ENCODE results near the gene ZNF618. TPM values are rescaled to one million over a fixed set of nuclear protein-coding genes. Genes with fewer than 3 reads are reported as not detected.
"Not testable (repeated sequence)": the region's sequence is repeated elsewhere in the genome, so short reads cannot be mapped to it uniquely, and the experiment has no call there.

ZNF618 gene
- total RNA-seq, 1 donor from 2014 or later = 0.02 TPM

DNA sequence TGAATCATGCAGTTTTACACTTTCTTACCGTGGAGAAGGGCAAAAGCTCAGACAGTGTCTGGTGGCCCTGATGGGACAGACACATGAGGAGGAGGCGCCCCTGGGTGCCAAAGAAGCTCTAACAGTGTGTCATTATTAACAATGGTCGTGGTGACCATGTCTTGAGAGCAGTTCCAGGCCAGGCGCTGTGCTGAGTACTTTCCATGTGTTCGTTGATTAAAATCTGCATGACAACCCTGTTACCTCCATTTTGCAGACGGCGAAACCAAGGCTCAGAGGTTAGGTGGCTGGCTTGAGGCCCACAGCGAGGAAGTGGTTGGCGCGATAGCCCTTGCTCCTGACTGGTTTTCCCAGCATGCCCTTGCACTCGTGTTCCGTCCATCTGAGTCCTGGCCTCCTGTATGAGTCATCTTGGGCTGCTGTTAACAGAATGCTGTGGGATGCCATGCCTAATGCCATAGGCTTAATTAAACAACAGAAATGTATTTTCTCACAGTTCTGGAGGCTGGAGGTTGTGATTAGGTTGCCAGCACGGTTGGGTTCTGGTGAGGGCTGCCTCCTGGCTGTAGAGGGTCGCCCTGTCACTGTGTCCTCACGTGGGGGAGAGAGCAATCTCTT is 110.0 kb downstream of the ZNF618 start:
- intact Hi-C loops (cut with micrococcal nuclease) = no loop called here

DNA sequence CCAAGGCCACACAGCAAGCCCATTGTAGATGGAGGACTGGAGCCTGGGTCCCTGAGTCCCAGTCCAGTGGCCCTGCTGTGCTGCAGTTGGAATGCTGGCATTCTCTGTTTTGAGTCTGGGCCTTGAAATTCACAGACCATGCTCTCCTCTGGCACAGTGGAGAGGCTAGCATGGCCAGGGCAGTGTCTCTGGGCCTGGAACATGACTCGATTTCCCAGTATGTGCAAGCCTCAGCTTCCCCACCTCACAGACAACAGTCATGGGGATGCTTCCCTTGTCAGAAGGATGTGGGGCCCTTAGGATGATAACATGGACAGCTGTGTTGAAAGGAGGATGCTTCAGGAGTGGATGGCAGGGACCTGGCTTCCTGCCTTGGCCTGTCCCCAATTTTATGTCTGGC is 110.8 kb downstream of the ZNF618 start:
- intact Hi-C loops (cut with micrococcal nuclease) = no loop called here

DNA sequence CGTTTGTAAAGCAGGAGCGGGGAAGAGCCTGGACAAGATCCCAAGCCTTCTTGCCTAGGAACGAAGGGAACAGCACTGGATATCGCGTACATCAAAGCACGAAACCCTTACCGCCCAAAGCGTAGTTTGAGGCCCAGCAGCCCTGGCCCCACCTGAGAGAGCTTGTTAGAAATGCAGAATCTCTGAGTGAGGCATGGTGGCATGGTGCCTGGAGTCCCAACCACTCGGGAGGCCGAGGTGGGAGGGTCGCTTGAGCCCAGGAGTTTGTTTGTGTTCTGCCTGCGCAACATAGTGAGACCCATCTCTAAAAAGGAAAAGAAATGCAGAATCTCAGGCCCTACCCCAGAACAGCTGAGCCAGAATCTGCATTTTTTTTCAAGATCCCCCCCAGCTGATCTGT is 111.4 kb downstream of the ZNF618 start:
- intact Hi-C loops (cut with micrococcal nuclease) = no loop called here

DNA sequence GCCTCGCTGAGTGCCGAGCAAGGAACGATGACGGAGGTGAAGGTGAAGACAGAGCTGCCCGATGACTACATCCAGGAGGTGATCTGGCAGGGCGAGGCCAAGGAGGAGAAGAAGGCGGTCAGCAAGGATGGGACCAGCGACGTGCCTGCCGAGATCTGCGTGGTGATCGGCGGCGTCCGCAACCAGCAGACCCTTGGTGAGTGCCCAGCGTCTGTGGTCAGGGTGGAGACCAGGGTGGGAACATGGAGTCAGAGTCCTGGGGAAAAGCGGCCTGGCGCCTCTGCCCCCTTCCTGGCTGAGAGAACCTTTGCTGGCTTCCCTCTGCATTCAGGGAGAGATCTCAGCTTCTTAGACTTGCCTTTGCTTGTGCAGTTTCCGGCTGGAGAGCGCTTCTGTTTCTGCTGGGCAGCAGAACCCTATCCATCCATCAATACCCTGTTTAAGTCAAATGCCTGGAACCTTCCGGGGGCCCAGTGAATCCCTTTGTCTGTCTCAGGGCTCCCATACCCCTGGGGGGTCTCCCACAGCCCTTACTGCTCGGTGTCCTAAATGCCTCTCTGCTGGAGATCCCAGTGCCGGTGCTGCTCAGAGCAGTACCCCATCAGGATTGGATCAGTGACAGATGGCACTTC is 112.4 kb downstream of the ZNF618 start:
- intact Hi-C loops (cut with micrococcal nuclease) = no loop called here

DNA sequence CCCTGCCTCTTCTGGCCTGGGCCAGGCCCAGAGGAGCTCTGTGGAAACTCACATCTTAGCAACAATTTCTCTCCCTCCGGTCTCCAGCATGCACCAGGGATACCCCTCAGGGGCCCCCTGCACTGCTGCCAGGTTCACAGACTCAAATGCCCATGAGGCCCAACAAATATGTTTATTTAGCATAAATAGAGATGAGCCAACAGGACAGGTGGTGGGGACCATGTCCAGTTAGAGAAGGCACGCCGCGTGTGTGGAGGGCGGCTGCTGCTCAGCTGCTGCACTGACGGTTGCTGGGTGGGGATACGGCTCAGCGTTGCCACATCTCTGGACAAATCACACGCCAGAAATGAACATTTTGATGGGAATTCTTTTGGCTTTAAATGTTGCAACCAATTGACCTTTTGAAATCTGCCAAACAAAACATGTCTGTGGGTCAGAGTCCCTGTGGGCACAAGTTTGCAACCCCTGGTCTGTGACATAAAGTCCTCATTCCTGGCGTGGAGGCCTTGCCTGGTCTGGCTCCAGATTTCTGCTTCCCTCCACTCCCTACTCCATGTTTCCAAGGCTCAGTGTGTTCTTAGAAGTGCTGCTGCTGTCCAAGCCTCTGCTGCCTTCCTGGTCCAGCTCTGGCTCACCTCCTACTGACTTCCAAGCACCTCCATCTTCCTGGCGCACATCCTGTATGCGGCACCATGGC is 113.1 kb downstream of the ZNF618 start:
- intact Hi-C loops (cut with micrococcal nuclease) = no loop called here

- intact Hi-C loops (cut with micrococcal nuclease) = no loop called here
Measured at GRCh38 chr9:113989714-113990569, 113.8 kb downstream of the ZNF618 start.

DNA sequence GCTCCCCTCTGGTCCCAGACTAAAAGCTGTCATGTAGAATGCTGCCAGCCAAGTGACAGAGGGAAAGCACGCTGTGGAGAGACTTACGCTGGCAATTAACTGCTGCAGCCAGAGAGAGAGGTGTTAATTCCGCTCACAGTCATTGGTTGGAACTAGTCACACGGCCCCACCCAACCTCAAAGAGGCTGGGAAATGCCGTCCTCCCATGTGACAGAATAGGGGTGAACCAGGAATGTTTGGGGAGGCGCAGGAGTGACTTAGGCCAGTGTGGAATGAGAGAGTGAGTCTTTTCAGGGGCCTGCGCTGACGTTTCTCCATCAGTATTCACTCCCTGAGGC is 114.4 kb downstream of the ZNF618 start:
- intact Hi-C loops (cut with micrococcal nuclease) = no loop called here

DNA sequence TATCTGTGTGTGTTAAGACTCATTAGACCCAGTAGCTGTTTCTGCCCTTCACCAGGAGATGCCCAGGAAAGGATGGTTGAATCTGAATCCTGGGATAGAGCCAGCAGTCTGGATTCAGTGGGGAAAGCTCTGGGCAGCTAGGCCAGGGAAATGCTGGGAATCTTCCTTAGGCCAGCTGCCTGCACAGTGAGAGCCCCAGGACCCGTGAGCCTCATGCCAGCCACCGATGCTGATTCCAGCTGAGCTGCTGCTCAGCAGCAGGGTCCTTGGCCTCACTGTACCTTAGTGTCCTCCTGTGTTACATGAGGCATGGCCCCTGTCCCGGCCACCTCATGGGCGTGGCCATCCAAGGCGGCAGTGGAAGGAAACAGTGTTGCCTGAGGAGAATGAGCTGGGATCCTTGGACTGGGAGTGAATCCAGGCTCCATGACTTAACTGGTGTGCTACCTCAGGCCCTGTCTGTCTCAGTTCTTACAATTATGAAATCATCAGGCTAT is 114.9 kb downstream of the ZNF618 start:
- intact Hi-C loops (cut with micrococcal nuclease) = no loop called here

DNA sequence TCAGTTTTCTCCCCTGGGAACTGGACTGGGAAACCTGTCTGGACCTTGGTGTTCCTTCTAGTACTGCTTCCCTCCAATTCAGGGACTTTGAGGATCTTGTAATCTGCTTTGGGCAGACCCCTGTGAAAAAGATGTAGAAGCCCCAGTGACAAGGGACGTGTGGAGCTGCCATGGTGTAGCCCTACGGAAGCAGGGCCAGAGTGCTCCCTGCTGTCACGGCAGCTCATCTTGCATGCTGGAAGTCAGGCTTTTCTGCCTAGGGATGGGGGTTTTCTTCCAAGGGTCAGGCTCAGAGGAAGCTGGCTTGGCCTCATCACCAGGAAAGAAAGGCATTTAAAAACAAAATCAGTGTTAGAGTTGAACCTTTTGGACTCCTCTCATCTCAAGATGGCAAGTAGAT is 115.6 kb downstream of the ZNF618 start:
- intact Hi-C loops (cut with micrococcal nuclease) = no loop called here

DNA sequence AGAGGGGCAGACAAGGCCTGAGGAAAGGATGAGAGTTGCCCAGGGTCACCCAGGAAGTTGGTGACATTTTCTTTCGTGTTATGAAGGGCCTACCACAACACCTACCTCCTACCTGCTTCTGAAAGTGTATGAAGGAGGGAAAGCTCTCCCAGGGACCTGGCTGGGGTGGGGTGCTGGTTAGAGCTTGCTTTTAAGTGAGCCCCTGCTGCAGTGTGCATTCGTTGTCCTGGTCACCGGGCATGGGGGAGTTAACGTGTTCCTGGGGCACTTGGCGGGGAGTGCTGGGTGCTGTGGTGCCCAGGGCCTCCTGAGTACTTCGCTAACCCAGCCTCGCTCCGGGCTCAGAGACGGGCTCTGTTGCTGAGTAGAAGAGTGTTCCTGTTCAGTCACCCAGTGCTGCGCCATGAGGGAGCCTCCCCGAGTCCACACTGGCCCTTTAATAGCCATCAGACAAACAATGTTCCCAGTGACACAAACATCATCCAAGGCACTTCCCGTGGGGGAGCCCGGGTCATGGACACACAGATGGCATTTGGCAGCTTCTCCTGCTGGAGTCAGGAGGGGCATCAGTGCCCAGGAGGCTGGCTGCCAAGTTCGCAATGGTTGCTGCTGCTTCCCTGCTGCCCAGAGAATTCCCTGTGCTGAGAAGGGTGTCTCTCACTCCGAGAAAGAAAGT is 116.3 kb downstream of the ZNF618 start:
- intact Hi-C loops (cut with micrococcal nuclease) = no loop called here

GRCh38 chr9:113992994-113993393 is 116.9 kb downstream of the ZNF618 start:
- intact Hi-C loops (cut with micrococcal nuclease) = no loop called here

- intact Hi-C loops (cut with micrococcal nuclease) = no loop called here
Measured at GRCh38 chr9:113993838-113994540, 117.9 kb downstream of the ZNF618 start.

DNA sequence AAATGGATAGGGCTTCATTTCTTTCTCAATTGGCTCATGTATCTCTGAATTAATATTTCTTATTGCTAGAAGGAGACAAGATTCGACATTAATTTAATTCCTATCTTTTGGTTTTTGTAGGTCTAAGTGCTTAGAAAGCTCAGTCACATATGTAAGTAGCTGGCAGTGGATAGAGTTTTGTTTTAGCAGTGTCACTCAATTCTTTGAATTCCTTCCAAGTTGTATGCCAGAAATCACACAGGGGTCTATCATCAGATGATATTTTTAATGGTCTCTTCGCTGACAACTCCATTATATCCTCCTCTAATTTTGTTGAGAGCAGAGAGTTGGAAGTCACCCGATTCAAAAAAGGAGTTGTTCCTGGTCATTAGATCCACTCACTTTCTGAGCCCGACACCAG is 119.3 kb downstream of the ZNF618 start:
- intact Hi-C loops (cut with micrococcal nuclease) = no loop called here

- intact Hi-C loops (cut with micrococcal nuclease) = no loop called here
Measured at GRCh38 chr9:113995963-113996362, 119.9 kb downstream of the ZNF618 start.

- intact Hi-C loops (cut with micrococcal nuclease) = no loop called here
Measured at GRCh38 chr9:113996531-113997001, 120.5 kb downstream of the ZNF618 start.

GRCh38 chr9:113997064-113997463 is 121.0 kb downstream of the ZNF618 start:
- intact Hi-C loops (cut with micrococcal nuclease) = not testable (repeated sequence)

DNA sequence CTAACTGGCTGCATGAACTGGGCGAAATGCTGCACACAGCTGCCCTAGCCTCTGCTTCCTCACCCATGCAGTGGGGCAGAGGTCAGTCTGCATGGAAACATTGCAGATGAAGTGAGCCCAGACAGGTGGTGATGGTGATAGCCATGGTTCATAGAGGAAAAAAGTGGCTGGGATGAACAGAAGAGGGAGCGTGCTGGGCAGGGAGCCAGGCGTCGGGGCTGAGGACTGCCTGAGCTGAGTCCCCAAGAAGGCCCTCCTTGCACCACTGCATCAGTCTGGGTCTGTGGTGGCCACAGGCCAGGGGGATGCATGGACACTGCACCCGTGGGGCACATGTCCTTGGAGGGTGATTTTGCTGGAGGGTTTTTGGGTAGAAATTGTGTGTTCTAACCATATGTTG is 121.5 kb downstream of the ZNF618 start:
- intact Hi-C loops (cut with micrococcal nuclease) = no loop called here

DNA sequence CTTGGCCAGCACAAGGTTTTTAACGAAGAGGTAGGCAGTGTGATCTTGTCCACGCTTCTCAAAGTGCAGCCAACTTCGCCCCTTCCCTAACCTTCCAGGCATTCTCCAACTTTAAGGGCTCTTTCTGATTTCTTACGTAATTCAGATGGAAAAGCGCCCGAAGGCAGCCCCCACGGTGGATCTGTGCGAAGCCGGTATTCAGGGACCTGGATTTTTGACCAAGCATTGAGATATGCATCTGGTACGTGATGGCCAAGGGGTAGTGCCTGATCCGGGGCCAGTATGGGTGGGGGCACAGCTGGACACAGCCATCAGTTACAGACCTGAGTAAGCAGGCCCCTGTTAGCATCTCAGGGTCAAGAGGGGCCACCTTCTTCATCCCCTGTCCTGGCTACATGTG is 122.0 kb downstream of the ZNF618 start:
- intact Hi-C loops (cut with micrococcal nuclease) = no loop called here

GRCh38 chr9:113998525-113999255 is 122.6 kb downstream of the ZNF618 start:
- intact Hi-C loops (cut with micrococcal nuclease) = no loop called here

All from T-helper 1 cell treated with Interleukin-12 subunit alpha and Interleukin-12 subunit beta and Interleukin-4 antibody, amounts not matched to agents 30 ng/mL and 1 ng/mL, for 36 hours (primary cell).